CD14-positive monocyte (primary cell): Measurements from ENCODE around the gene ZNF83. TPM values are rescaled to one million over a fixed set of nuclear protein-coding genes. Genes with fewer than 3 reads are reported as not detected.

Source experiments
- DNase-seq, 3 donors: peaks; one replicate each; pipeline ENCODE4 v3.0.0-alpha.2; 2011 to 2022
- H2AFZ ChIP-seq: 2 replicates; pipeline ENCODE4 v1.6.0; 2012; ENCODE audit warnings: mild to moderate bottlenecking, low read depth, low read length, inconsistent platforms; ENCODE audit not compliant: insufficient read depth, poor library complexity, severe bottlenecking
- H3K27ac ChIP-seq, 2 donors: 1 replicate in 1 of 2; 2 replicates in 1 of 2; pipeline ENCODE4 v1.5.1; 2012 to 2013; ENCODE audit warnings: low read length in 2 of 2, control low read depth in 1 of 2, inconsistent platforms in 1 of 2, low read depth in 1 of 2, mild to moderate bottlenecking in 1 of 2
- H3K27me3 ChIP-seq, 2 donors: one replicate each; pipeline versions ENCODE4 v1.6.0 to v1.6.1; 2011 to 2013; ENCODE audit warnings: low read length in 2 of 2; ENCODE audit not compliant: control insufficient read depth in 2 of 2, insufficient read depth in 2 of 2
- H3K36me3 ChIP-seq, 2 donors: replicated peaks in 1 of 2; 1 replicate in 1 of 2; 2 replicates in 1 of 2; pipeline versions ENCODE4 v1.5.1 to v1.6.1; 2012 to 2013; ENCODE audit warnings: low read length in 2 of 2, control low read depth in 1 of 2, inconsistent platforms in 1 of 2, mild to moderate bottlenecking in 1 of 2; ENCODE audit not compliant: insufficient read depth in 2 of 2, control insufficient read depth in 1 of 2
- H3K4me1 ChIP-seq, 2 donors: 1 replicate in 1 of 2; 2 replicates in 1 of 2; pipeline versions ENCODE4 v1.5.1 to v1.6.1; 2012 to 2013; ENCODE audit warnings: low read length in 2 of 2, control low read depth in 1 of 2, inconsistent platforms in 1 of 2, mild to moderate bottlenecking in 1 of 2, moderate library complexity in 1 of 2; ENCODE audit not compliant: insufficient read depth in 2 of 2, control insufficient read depth in 1 of 2
- H3K4me2 ChIP-seq: replicated peaks from 2 replicates; pipeline ENCODE3; 2012; ENCODE audit warnings: low read length, moderate library complexity, mild to moderate bottlenecking; ENCODE audit not compliant: poor library complexity, severe bottlenecking; ENCODE audit errors: extremely low read depth
- H3K4me3 ChIP-seq, 3 experiments: fragments of 200-600 bp in 1 of 3; sonication (generic) in 1 of 3; replicated peaks in 1 of 3; 1 replicate in 2 of 3; 2 replicates in 1 of 3; pipeline ENCODE4 v1.5.1; 2011 to 2013; ENCODE audit warnings: low read length in 3 of 3, mild to moderate bottlenecking in 3 of 3, control low read depth in 2 of 3, low read depth in 2 of 3, inconsistent platforms in 1 of 3, moderate library complexity in 1 of 3
- H3K79me2 ChIP-seq: 2 replicates; pipeline ENCODE4 v1.6.0; 2012; ENCODE audit warnings: mild to moderate bottlenecking, control low read depth, inconsistent platforms, low read length, moderate library complexity; ENCODE audit not compliant: insufficient read depth
- H3K9ac ChIP-seq: 2 replicates; pipeline ENCODE4 v1.6.0; 2017; ENCODE audit warnings: low read length, mild to moderate bottlenecking; ENCODE audit not compliant: insufficient read depth, poor library complexity, severe bottlenecking
- H3K9me3 ChIP-seq, 2 donors: replicated peaks in 1 of 2; 1 replicate in 1 of 2; 2 replicates in 1 of 2; pipeline versions ENCODE4 v1.5.1 to v1.6.1; 2012 to 2013; ENCODE audit warnings: low read length in 2 of 2, control low read depth in 1 of 2; ENCODE audit not compliant: control insufficient read depth in 1 of 2, insufficient read depth in 1 of 2
- H4K20me1 ChIP-seq: 2 replicates; pipeline ENCODE4 v1.6.0; 2012; ENCODE audit warnings: mild to moderate bottlenecking, low read length, control low read depth, moderate library complexity; ENCODE audit not compliant: insufficient read depth
- H3K27ac Mint-ChIP-seq, 7 donors: one replicate each; pipeline ENCODE4 v1.8.0; 2020; ENCODE audit warnings: mild to moderate bottlenecking in 7 of 7, mixed read lengths in 7 of 7, moderate library complexity in 6 of 7, inconsistent platforms in 2 of 7
- H3K27me3 Mint-ChIP-seq, 3 donors: one replicate each; pipeline ENCODE4 v1.8.0; 2021 to 2022; ENCODE audit warnings: low read depth in 3 of 3, mild to moderate bottlenecking in 3 of 3, mixed read lengths in 3 of 3, moderate library complexity in 3 of 3, inconsistent platforms in 1 of 3
- H3K36me3 Mint-ChIP-seq, 2 donors: one replicate each; pipeline ENCODE4 v1.8.0; 2020; ENCODE audit warnings: mixed read lengths in 2 of 2, inconsistent platforms in 1 of 2, mild to moderate bottlenecking in 1 of 2
- H3K4me1 Mint-ChIP-seq: one replicate; pipeline ENCODE4 v1.8.0; 2020; ENCODE audit warnings: mild to moderate bottlenecking, mixed read lengths
- H3K4me3 Mint-ChIP-seq, 2 donors: one replicate each; pipeline ENCODE4 v1.8.0; 2020; ENCODE audit warnings: mild to moderate bottlenecking in 2 of 2, mixed read lengths in 2 of 2, moderate library complexity in 1 of 2
- H3K9me3 Mint-ChIP-seq, 7 donors: one replicate each; pipeline ENCODE4 v1.8.0; 2020 to 2022; ENCODE audit warnings: mixed read lengths in 7 of 7, mild to moderate bottlenecking in 6 of 7, moderate library complexity in 6 of 7, inconsistent platforms in 2 of 7
- CTCF ChIP-seq: fragments of 200-600 bp; IDR thresholded peaks from one replicate; pipeline ENCODE4 v1.8.0; 2022; ENCODE audit warnings: antibody characterized with exemption, mild to moderate bottlenecking
- WGBS: methylation state at CpG from one replicate; pipeline ENCODE4 v1.1.5; 2013; ENCODE audit warnings: missing lambda C conversion rate; ENCODE audit not compliant: insufficient coverage; 5-methylcytosine and 5-hydroxymethylcytosine counted together
- intact Hi-C, 2 donors: fragments of 100-400 bp; cut with micrococcal nuclease; formaldehyde crosslinking; loops; one replicate each; pipeline versions ENCODE4 v1.15.0 to v1.15.1; 2023
- polyA plus RNA-seq, 3 donors: library from polyadenylated mRNA; depleted of rRNA in 1 of 3; unstranded in 2 of 3; stranded (reverse) in 1 of 3; fragments of 300-500 nt in 2 of 3; fragments of >200 nt in 1 of 3; fragmentation: Illumina TruSeq in 2 of 3; gene quantifications; 1 replicate in 2 of 3; 2 replicates in 1 of 3; pipeline ENCODE4 v1.2.3, GENCODE V29; 2012 to 2021

ZNF83 gene
- polyA plus RNA-seq, 3 donors = 2.4 to 47.1 (median 7.2) TPM

DNA sequence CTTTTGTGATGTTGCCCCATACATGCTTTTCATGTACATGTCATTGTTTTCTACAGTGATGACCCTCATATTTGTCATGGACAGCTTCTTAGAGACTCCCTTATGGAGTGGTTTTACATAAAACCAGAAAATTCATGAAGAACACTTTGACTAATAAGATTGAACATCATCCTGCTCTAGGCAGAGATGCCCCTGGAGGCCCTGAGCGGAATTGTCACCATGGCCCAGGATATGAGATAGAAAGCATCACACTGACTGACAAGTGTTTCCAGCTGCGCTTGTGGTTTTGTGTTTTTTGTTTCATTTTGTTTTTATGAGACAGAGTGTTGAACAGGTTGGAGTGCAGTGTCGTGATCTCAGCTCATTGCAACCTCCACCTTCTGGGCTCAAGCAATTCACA lies 45.9 kb downstream of the ZNF83 start:
- TF ChIP-seq CTCF = no peak
- no peaks in the 10 kb centered on the region for H3K4me1 ChIP-seq
- peaks cover 0 to 2% (median 0%) of the 10 kb centered on the region in 3 donors for H3K27me3 Mint-ChIP-seq
- H3K4me3 Mint-ChIP-seq = no peak overlapping the region
- H3K27ac Mint-ChIP-seq = no peak overlapping the region
- no peak overlapping the region for H3K27ac ChIP-seq
- H3K9me3 ChIP-seq = peaks cover 63 to 77% of the 10 kb centered on the region in 2 donors
- intact Hi-C loops = no loop called here
- H3K4me1 Mint-ChIP-seq = no peaks in the 10 kb centered on the region
- 88% methylated on average over 1 of the region's 3 CpGs for WGBS
- no peaks in the 10 kb centered on the region for H3K27me3 ChIP-seq
- H4K20me1 ChIP-seq = no peaks in the 10 kb centered on the region
- H3K79me2 ChIP-seq = no peaks in the 10 kb centered on the region
- H3K9me3 Mint-ChIP-seq = peaks cover 38 to 91% (median 86%) of the 10 kb centered on the region in 7 donors
- no peak overlapping the region for H3K4me2 ChIP-seq
- H3K4me3 ChIP-seq = no peak overlapping the region
- no peak for DNase-seq
- H3K9ac ChIP-seq = no peak overlapping the region
- peaks cover 48 to 64% of the 10 kb centered on the region in 2 donors for H3K36me3 Mint-ChIP-seq
- no peak overlapping the region for H2AFZ ChIP-seq
- peaks cover 11 to 61% of the 10 kb centered on the region in 2 donors for H3K36me3 ChIP-seq

DNA sequence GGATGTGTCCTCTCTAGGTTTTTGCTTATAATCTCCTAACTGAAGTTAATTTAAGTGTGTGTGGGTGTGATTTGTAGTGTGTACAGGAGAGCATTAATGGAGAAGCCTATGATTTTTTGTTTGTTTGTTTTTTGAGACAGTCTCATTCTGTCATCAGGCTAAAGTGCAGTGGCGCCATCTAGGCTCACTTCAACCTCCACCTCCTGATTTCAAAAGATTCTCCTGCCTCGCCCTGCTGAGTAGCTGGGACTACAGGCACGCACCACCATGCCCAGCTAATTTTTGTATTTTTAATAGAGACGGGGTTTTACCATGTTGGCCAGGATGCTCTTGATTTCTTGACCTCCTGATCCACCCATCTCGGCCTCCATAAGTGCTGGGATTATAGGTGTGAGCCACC lies 47.4 kb downstream of the ZNF83 start:
- peaks cover 40 to 90% (median 88%) of the 10 kb centered on the region in 7 donors for H3K9me3 Mint-ChIP-seq
- no peak overlapping the region for H3K4me2 ChIP-seq
- no peaks in the 10 kb centered on the region for H3K4me1 ChIP-seq
- H3K36me3 Mint-ChIP-seq = peaks cover 42 to 68% of the 10 kb centered on the region in 2 donors
- no peak overlapping the region for H3K9ac ChIP-seq
- no peak overlapping the region for H3K4me3 ChIP-seq
- peaks cover 8 to 60% of the 10 kb centered on the region in 2 donors for H3K36me3 ChIP-seq
- TF ChIP-seq CTCF = no peak
- H3K27me3 Mint-ChIP-seq = peaks cover 0 to 2% (median 0%) of the 10 kb centered on the region in 3 donors
- H3K27me3 ChIP-seq = no peaks in the 10 kb centered on the region
- H3K4me1 Mint-ChIP-seq = no peaks in the 10 kb centered on the region
- H3K27ac Mint-ChIP-seq = no peak overlapping the region
- H3K9me3 ChIP-seq = peaks cover 77 to 78% of the 10 kb centered on the region in 2 donors
- H3K4me3 Mint-ChIP-seq = no peak overlapping the region
- H3K79me2 ChIP-seq = no peaks in the 10 kb centered on the region
- no peak for DNase-seq
- H2AFZ ChIP-seq = no peak overlapping the region
- no CpG with 5 or more reads among the region's 5 CpGs for WGBS
- intact Hi-C loops = no loop called here
- no peak overlapping the region for H3K27ac ChIP-seq
- no peaks in the 10 kb centered on the region for H4K20me1 ChIP-seq
